H1 (cell line): ENCODE results near the gene ABCA2. TPM values are rescaled to one million over a fixed set of nuclear protein-coding genes. Genes with fewer than 3 reads are reported as not detected.
A peak's percentile ranks its signal among the peaks of the same experiment; 100 is the strongest.

Experiments used
- POLR2A ChIP-seq, 2 experiments: IDR thresholded peaks; 1 replicate in 1 of 2; 2 replicates in 1 of 2; pipeline ENCODE4 v1.6.1; 2011; ENCODE audit warnings: low read depth in 2 of 2, low read length in 2 of 2, mild to moderate bottlenecking in 2 of 2; ENCODE audit errors: control extremely low read depth in 1 of 2
- polyA plus RNA-seq, 7 experiments: library from polyadenylated mRNA; depleted of rRNA in 3 of 7; stranded (reverse) in 5 of 7; unstranded in 2 of 7; fragments of >200 nt in 5 of 7; fragments of 200-250 nt in 2 of 7; gene quantifications; 1 replicate in 5 of 7; 2 replicates in 1 of 7; 4 replicates in 1 of 7; pipeline versions ENCODE4 v1.2.1 to v1.2.3, GENCODE V29; 2011 to 2013; ENCODE audit warnings: missing spikeins in 2 of 7, mixed read lengths in 2 of 7
- total RNA-seq: library from RNA; stranded (reverse); fragmentation: NEBNext Ultra II Directional; extraction: Animal tissue kit (Norgen Biotek cat#: 25700); gene quantifications from 2 replicates; pipeline ENCODE4 v1.2.1, GENCODE V29; 2021
- TF ChIP-seq, protein P1 (sequence below): IDR thresholded peaks from 2 replicates; pipeline ENCODE4 v1.6.1; 2012; ENCODE audit warnings: inconsistent platforms
- TF ChIP-seq, protein P2 (sequence below): IDR thresholded peaks from 2 replicates; pipeline ENCODE4 v1.6.1; 2012; ENCODE audit warnings: inconsistent platforms

ABCA2 gene
- total and polyA plus RNA-seq, 2 of the 8 experiments (the other 6 are each of a cell fraction or from before 2014, with no cell fraction given): 12.5 to 14.3 TPM

DNA sequence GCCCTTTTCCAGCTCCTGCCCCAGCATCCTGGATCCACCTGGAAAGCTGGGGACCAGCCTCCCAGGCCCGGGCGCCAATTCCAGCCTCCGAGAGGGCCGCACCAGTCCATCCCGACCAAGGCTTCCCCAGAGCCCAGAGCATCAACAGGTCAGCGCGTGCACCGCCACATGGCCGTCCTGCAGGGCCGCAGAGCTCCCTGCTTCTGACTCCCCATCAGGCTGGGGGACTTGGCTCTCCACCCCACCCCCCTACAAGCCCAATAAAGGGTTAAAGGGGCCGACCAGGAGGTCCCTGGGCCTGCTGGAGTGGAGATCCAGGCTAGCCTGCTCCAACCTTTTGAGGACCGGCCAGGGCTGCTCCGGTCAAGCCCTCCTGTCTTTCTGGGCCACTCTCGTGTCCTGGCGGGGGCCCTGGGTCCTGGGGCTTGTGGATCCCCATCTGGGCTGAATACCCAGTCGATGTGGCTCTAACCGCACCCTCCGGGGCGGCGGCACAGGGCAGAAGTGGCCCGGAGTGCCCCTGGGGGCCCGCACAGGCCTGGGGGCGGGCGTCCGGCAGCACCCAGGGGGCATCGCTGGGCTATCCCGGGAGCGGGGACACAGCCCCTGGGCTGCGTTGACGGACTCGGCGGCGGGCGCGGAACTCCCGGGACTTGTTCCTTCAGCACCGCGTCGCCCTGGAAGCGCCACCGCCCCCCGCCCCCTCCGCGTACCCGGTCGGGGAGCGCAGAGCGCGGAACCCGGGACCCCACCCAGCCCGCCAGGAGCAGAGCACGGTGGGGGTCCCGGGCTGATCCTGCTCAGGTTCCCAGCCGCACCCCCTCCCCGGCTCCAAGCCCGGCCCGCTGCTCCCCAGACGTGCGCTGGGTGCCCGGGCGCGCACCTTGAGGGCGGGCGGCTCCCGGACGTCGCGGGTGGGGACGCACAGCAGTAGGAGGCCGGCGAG, 25.2 kb upstream of the ABCA2 start (continued):
- TF ChIP-seq, protein P1, sequence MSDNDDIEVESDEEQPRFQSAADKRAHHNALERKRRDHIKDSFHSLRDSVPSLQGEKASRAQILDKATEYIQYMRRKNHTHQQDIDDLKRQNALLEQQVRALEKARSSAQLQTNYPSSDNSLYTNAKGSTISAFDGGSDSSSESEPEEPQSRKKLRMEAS: peak; percentile 73; the same call in 1 of the 2 replicates
- no peak for TF ChIP-seq POLR2A (IDR thresholded peaks at IDR 0.05; ENCODE audit: control extremely low read depth in 1 of 2, low read depth in 2 of 2, low read length in 2 of 2)
- TF ChIP-seq, protein P2, sequence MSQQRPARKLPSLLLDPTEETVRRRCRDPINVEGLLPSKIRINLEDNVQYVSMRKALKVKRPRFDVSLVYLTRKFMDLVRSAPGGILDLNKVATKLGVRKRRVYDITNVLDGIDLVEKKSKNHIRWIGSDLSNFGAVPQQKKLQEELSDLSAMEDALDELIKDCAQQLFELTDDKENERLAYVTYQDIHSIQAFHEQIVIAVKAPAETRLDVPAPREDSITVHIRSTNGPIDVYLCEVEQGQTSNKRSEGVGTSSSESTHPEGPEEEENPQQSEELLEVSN: peak; percentile 44; the same call in 1 of the 2 replicates
